Activated CD4-positive, CD25-positive, alpha-beta regulatory T cell treated with anti-CD3 and anti-CD28 coated beads, Interleukin-2, amount 50 U/mL, for 16 hours (primary cell): ENCODE results near the gene FOSL2.
A peak's percentile ranks its signal among the peaks of the same experiment; 100 is the strongest.

Experiments
- DNase-seq: peaks from one replicate; pipeline ENCODE4 v3.0.0-alpha.2; 2020; ENCODE audit warnings: low read depth, low spot score

Gene FOSL2

DNA sequence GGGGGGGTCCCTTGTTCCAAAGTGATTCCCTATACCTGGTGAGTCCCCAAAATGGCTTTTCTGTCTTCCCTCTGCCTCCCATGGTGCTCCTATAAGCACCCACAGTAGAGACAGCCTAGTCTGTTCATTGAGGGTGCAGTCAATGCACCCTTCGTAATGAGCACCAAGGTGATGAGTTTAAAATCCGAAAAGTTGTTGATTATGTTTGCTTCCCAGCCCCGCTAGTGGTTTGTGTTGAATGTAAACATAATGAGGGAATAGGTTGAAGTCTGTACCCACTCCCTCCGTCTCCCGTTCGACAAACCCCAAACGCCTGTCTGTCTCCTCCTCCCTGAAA lies 2.3 kb downstream of the FOSL2 start:
- DNase-seq = no peak

DNA sequence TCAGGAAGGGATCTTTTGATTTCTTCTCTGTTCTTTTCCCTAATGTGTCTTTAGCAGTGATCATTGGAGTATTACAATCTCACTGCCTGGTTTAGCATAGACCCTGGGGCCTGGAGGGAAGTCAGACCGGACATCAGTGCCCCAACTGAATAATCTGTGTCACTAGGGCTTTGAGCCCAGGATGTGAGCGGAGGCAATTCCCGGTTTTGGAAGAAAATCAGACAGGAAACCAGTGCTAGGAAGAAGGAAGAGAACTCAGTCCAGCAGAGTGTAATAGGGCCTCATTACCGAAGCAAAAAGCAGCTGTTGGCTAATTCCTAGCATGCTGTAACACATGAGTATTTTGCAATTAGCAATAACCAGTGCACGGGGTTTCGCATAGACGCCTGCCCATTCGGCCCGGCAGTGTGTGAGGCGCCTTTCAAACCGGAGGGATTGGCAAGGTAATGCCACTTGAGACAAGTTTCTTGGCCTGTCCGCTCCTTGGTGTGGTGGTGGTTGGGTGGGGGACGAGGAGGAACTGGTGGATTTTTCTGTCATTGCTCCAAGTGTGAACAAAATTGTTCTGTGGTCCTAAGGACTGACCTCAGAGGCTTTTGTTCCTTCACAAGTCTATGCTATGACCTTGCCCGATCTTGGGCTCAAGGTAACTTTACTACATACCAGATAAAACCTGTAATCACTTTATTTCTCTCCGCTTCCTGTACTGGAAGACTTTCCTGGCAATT lies 2.8 kb downstream of the FOSL2 start:
- DNase-seq = no peak

DNA sequence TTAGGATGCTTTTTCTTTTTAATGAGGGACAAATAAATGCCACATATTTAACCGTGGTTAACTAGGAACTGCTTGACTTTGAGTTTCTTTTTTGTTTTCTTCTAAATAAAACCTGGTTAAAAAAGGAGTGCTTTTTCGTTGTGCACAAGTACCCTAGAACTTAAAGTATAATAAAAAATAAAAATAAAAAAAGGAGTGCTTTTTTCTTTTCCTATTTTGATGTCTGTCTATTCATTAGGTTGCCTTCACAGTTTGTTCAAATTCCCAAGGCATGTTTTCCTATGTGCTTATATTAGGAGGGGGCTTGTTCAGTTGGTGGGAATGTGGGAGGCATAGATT lies 4.4 kb downstream of the FOSL2 start:
- no peak for DNase-seq

DNA sequence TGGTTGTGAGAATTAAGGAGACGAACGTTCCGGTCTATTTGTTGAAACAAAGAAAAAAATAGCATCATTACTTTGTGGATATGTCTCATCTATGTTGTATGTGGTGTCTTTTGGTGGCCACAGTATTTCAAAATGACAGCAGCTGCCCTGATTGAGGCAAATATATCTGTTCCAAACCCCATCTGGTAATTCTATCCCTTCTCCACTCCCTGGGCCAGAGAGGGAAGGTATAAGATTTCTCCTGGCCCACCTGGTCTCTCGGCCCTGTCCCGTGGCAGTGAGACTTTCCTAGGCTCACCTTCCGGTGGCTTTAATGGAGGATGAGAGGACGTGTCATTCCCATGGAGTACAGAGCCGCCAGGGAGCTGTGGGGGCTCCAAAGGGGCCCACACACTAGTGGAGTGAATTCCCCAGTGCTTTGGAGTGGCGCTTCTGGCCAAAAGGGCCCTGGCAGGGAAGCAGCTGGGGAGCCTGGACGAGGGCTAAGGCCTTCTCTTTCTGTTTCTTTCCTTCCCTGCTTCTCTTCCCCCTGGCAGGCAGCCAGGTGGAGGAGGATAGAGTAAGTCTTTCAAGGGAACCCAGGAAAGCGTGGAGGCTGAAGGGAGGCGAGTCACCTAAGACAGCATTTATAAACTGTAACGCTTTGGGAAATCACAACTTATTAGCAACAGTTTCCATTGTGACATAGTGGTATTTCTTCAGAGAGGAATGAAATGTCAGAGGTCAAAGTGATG lies 5.6 kb downstream of the FOSL2 start:
- no peak for DNase-seq

DNA sequence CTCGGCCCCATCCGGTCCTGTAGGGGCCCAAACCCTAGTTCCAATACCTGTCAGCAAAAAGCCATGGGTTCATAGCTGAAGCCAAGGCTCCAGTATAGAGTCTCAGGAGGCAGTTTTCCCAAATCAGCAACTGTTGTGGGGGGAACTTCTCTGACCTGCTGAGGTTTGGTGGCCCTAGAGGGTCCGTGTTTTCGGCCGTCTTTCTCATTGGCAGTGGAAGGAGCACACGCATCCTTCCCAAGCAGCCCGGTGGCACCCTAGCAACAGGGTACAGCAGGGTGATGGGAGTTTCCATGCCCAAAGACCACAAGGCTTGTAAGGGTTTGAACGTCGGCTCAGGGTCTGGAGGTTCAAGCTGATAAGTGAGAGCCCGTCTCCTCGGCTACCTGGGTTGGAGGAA lies 6.6 kb downstream of the FOSL2 start:
- DNase-seq = no peak

DNA sequence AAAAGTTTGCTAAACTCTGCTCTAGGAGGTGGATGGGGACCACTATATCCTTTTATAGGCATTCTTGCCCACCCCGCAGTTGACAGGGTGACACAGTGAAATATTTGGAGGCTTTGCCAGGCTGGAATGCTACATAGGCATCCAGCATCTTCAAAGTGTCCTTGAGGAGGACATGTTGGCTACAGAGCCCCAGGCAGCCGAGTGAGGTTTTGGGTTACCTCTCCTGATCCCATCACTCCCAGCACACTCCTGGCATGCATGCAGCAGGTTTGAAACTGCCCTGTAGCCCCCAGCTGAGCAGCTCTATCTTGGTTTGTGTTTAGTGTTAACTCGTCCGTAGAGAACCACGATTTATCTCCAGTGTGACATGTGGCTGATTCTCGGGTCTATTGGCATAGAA lies 7.3 kb downstream of the FOSL2 start:
- no peak for DNase-seq

DNA sequence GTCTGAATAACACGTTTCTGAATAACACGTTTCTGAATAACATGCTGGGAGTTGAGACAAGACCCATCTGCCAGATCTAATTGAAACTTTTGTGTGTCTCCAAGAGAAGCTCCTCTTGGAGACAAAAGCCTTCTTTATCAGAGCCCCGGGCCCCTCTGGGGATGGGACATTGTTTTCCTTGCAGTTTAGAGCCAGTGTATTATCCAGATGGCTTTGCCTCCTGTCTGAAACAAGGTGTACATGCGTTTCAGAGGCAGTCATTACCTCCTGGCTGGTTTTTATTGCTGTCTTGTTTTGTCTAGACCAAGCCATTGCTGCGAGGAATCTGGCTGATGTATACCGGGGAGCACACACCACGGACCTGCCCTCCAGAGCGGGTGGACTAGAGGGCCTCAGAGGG lies 7.8 kb downstream of the FOSL2 start:
- DNase-seq = no peak

DNA sequence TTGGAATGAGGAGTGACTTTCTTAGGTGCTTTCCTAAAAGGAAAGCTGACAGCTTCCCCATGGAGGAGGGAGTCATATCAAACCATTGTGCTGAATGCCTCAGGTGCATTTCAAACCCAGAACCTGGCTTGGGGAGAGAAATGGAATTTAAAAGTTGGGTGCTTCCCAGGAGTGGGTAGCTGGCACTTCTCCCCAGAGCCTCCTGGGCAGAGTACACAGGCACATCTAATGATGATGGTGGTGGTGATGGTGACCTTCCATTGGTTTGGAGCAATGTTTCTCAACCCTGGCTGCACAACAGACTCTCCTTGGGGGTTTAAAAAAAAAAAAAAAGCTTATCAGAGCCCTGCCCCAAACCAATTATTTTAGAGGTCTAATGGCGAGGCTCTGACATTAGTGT lies 8.3 kb downstream of the FOSL2 start:
- no peak for DNase-seq

DNA sequence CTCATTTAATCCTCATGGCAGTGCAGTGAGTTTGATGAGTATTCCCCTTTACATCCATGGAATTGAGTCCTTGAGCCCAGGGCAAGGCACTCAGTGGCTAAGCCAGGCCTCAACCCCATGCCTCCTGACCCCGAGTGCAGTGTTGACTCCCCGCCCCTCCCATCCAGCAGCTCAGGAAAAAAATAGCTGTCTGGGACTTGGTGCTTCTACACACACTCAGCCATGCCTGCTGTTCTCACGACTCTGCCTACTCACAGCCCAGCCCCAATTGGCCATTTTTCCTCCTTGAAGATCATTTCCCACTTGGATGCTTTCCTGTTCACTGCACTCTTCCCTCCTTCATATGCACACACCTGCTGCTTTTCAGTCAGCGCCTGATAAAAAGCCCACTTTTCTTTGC lies 8.8 kb downstream of the FOSL2 start:
- DNase-seq = no peak

DNA sequence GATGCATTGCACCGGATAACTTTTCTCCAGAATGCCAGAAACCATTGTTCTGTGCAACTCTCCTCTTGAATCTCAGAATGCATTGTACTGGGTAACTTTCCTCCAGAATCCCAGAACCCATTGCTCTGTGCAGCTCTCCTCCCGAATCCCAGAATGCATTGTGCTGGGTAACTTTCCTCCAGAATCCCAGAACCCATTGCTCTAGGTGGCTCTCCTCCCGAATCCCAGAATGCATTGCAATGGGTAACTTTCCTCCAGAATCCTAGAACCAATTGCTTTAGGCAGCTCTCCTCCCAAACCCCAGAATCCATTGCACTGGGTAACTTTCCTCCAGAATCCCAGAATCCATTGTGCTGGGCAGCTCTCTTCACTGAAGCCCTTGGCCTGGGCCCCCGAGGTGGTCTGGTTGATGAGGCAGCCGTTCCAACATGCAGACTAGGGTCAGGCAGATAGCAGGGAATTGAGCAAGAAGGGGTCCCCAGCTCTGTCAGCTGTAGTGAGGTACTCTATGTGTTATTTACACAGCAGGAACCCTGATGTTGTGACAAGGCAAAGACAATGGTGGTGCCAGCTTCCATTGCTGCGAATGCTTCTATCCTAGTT lies 9.4 kb downstream of the FOSL2 start:
- DNase-seq = no peak

DNA sequence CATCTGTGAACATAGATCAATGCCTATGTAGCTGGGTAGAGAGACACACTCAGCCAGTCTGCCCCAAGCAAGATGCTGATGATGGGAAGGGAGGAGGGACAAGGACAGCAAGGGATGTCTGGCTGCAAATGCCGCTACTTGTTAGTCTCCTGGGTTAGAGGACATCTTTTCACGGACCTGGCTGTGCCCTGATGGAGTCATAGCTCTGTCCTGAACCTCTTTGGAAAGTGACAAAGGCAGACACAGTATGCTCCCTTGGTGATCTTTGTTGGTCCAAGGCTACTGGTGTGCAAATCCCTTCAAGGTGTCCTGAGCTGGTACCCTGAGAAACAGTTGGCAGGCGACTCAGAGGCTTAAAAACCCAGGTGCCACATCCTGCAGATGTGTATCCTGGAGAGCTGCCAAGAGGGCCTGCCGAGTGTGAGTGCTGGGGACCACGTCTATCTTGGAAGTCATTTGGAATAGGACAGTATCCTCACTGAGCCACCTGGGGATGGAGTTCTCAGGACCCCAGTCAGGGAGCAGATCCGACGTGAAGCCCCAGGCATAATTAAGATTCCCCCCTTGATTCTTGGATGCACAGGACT lies 10.8 kb downstream of the FOSL2 start:
- no peak for DNase-seq

DNA sequence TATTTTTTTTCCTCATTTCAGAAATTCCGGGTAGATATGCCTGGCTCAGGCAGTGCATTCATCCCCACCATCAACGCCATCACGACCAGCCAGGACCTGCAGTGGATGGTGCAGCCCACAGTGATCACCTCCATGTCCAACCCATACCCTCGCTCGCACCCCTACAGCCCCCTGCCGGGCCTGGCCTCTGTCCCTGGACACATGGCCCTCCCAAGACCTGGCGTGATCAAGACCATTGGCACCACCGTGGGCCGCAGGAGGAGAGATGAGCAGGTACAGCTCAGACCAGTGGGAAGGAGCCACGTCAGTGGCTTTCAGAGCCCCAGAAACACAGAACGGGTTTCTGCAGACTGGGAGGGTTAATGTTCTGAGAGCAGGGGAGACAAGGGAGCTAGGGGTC lies 11.4 kb downstream of the FOSL2 start:
- no peak for DNase-seq

DNA sequence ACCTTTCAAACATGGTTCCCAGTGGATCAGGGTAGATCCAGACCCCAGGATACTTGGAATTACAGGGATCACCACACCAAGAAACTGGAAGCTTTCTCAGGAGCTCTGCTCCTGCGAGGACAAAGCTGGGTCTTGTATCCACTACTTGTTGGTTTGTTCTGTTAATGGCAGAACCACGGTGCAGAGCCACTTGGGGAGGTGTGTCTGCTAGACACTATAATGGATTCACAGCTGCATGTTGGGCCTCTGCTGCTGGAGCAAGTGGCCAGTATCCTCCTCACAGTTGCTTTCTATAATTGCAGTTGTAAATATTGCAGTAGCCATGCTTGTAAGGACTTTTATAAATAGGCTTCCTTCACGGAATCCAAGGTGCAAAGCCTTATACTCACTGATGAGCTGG lies 12.9 kb downstream of the FOSL2 start:
- DNase-seq = no peak

DNA sequence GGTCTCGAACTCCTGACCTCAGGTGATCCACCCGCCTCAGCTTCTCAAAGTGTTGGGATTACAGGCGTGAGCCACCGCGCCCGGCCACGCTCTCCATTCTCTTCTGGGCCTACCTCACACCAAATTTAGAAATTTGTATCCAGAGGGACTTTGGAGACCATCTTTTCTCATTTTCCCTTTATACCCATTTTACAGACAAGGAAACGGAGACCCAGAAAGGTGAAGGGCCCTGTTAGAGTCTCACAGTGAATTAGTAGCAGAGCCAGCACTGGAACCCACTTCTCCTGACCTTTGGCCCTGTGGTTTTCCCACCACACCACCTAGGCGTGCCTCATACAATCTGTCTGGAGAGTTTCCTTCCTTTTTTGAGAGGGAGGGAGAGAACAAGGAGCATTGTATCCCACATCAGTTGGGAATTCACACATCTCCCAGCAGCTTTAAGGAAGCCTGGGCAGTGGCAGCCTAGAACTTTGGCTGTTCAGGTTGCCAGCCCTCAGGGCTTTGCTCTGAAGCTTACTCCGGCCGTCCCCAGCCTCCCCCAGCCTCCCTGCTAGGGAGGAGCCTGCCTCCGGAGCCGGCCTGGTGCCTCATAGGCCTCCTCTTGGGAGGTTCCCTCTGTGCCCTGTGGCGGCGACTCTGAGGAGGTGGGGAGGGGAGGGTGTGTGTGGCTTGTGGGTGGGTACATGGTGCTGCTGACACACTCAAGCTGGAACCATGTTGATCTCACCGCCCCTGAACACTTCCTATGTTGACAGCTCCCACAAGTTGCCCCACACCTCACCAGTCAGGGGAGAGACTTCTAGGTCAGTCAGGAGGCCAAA lies 13.8 kb downstream of the FOSL2 start:
- DNase-seq = no peak

DNA sequence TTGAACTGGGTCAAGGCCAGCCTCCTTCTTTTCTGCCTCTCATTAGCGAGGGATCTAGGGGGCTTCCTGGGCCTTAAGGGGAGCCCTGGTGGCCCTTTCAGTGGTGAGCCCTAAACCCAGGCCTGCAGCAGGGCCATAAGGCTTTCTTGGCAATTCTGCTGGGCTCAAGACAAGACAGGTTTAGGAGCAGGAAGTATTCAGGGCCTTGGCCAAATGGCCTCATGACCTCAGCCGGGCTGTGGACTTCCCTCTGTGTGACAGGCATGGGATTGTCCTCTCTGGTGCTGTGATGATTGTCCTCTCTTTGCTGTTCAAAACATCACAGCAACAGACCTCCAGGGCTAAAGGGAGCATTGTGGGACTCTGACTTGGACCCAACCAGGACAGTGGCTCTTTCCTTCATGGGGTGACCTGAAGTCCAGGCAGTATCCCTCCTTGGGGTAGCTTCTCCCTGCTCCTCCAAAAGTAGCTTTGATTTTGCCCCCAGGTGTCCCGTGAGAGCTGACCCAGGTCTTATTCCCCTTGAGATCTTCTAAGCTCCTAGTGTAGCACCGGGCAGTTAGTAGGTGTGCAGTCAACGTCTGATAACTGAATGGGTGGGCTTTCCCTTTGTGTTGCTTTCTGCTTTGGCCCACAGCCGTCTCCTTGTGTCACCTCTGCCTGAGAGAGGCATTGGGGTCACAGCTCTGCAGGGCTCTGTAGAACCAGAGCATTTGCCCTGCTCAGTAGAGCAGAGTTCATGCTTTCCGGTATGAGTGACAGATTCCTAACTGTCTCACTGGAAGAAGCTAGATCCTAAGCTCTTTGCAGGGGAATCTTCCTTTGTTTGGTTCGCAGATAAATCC lies 14.7 kb downstream of the FOSL2 start:
- no peak for DNase-seq

DNA sequence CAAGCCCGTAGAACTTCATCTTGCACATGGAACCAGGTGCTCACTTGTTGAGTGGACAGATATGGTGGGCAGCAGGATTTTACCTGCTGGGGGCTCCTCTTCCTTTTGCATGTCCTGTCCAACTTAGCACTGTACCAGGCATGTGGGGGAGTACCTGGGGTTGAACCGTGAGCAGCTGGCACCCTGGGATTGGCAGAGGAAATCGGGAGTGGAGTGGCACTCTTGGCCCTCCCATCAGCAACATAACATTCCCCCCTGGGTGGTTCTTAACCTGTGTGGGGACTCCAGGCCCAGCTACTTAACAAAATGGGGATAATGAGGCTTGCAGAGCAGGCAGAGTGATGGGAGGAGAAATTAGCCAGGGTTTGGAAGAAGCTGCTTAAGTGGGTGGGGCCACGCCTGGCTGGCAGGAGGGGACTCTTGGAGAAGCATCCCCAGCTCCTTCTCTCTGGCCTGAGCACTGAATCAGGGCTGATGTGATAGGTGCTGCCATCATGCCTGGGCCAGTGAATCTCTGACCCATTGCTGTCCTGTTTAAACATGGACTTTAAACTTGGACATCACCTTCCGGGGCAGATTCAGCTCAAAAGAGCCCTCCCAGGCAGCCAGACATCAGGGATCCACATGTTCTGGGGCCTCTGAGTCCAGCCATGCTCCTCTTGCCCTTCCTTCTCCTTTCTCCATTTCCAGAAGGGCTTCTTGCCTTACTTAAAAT lies 15.5 kb downstream of the FOSL2 start:
- DNase-seq = no peak

DNA sequence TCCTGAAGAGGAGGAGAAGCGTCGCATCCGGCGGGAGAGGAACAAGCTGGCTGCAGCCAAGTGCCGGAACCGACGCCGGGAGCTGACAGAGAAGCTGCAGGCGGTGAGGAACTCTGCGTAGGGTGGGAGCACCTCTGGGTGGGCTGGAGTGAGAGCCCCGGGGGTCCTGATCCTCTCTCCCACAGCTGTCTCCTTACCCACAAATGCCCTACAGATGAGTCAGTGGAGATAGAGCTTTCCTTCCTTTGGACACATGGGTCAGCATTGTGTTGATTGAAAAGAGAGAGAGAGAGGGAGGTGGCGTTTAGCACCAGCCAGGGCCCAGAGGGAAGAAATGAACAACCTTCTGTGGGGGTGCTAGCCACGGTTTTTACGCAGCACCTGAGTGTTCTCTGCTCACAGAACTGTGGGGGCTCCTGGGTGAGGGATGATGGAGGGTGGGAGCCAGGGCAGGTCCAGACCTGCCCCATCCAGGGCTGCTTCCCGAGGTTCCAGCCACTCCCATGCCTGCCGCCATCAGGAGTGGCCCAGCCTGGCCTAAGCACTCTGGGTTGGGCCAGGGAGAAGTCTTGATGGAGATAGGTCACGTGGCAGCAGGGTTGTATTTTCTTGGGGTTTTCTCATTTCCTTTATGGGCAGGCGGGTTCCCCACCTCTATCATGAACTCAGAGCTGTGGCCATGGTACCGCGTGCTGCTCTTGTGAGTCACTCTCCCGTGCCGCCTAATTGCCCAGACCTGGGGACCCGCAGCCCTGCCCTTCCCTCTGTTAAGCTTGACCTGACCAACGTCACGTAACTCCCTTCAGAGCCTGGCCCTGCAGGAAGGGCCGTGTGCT lies 16.3 kb downstream of the FOSL2 start:
- DNase-seq = peak; percentile 29

DNA sequence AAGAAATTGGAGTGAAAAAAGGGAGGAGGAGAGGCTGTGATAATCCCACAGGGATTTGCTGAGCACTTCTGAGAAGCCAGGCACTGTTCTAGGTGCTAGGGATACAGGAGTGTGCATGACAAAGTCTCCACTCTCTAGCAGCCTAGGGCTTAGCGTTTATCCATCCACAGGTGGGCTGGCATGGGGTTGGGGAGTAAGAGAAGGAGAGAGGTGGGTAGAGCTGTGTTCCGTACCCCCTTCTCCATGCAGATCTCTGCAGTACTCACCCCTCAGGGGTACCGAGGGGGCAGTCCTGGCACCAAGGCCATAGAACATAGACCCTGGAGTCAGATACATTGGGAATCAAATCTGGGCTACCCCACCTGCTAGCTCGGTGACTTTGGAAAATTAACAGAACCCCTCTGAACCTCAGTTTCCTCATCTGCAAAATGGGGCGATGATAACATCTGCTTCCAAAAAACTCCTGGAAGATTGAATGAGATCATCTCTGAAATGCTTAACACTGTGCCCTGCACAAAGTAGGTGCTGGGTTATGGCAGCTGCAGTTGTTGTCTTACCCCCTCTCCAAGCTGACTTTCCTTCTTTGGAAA lies 18.6 kb downstream of the FOSL2 start:
- DNase-seq = no peak

DNA sequence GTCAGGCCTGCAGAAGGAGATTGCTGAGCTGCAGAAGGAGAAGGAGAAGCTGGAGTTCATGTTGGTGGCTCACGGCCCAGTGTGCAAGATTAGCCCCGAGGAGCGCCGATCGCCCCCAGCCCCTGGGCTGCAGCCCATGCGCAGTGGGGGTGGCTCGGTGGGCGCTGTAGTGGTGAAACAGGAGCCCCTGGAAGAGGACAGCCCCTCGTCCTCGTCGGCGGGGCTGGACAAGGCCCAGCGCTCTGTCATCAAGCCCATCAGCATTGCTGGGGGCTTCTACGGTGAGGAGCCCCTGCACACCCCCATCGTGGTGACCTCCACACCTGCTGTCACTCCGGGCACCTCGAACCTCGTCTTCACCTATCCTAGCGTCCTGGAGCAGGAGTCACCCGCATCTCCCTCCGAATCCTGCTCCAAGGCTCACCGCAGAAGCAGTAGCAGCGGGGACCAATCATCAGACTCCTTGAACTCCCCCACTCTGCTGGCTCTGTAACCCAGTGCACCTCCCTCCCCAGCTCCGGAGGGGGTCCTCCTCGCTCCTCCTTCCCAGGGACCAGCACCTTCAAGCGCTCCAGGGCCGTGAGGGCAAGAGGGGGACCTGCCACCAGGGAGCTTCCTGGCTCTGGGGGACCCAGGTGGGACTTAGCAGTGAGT lies 19.4 kb downstream of the FOSL2 start:
- DNase-seq = no peak
